Prostate gland (tissue), 2 donors: Measurements from ENCODE around the gene ASCL5.

Source experiments
- CTCF ChIP-seq, 4 experiments: fragments of 200-600 bp in 2 of 4; fragments of 450-650 bp in 2 of 4; sonication (generic) in 2 of 4; IDR thresholded peaks; 1 replicate in 3 of 4; 2 replicates in 1 of 4; pipeline ENCODE4 v1.5.1; 2016 to 2019; ENCODE audit warnings: antibody characterized with exemption in 4 of 4, mild to moderate bottlenecking in 2 of 4, moderate library complexity in 2 of 4
- POLR2AphosphoS5 ChIP-seq: sonication (generic); formaldehyde crosslinking; IDR thresholded peaks from one replicate; pipeline ENCODE4 v1.6.1; 2017; ENCODE audit warnings: antibody characterized with exemption

DNA sequence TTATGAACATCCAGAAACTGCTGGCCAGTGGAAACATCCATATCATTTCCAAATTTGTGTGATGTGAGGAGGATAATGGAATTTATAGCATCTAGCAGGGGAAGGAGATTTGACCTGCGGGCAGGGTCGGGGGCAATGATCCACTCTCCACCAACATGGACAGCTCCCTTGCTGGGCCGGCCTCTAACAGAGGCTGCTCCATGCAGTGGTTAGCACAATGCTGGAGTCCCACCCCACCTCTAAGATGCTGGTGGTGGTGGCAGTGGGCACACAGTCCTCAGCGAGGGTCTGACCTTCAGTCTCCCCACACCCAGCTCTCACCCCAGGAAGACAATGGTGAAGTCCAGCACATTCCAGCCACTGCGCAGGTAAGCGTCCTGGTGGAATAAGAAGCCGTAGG lies 33.4 kb downstream of the ASCL5 start:
- no peak for TF ChIP-seq CTCF (IDR thresholded peaks at IDR 0.05)
- no peak for TF ChIP-seq POLR2AphosphoS5
